Dermis microvascular lymphatic vessel endothelial cell (primary cell): ENCODE data around the gene THYN1. TPM values are rescaled to one million over a fixed set of nuclear protein-coding genes. Genes with fewer than 3 reads are reported as not detected.
"Not testable (repeated sequence)": the region's sequence is repeated elsewhere in the genome, so short reads cannot be mapped to it uniquely, and the experiment has no call there.

Experiments
- DNase-seq, 2 donors: peaks; one replicate each; pipeline versions ENCODE4 v3.0.0 to v3.0.0-alpha.2; 2010; ENCODE audit warnings: low read depth in 2 of 2
- total RNA-seq: library from RNA; depleted of rRNA; stranded (reverse); fragments of >200 nt; gene quantifications from 2 replicates; pipeline ENCODE4 v1.2.1, GENCODE V29; 2014

THYN1 gene
- total RNA-seq = 43.5 and 52.0 TPM in 2 replicates

GRCh38 chr11:134253188-134253993 lies at the start of gene THYN1, which contains the start of gene ACAD8:
Gene THYN1 (minus strand): TSS chr11:134253352. CDS start chr11:134252882, 470 bp downstream.
Gene ACAD8 (plus strand): TSS chr11:134253568. CDS start chr11:134253601, 33 bp downstream.
- DNase-seq = peak; percentile 92 to 98

GRCh38 chr11:134294664-134295063 lies 41.5 kb upstream of the THYN1 start:
- DNase-seq = no peak

- DNase-seq = no peak
Measured at GRCh38 chr11:134293119-134294113, 40.3 kb upstream of the THYN1 start.

GRCh38 chr11:134292661-134293060 lies 39.5 kb upstream of the THYN1 start:
- no peak for DNase-seq

- no peak for DNase-seq
Measured at GRCh38 chr11:134291196-134291595, 38.0 kb upstream of the THYN1 start.

- no peak for DNase-seq
Measured at GRCh38 chr11:134290646-134291045, 37.5 kb upstream of the THYN1 start.

- no peak for DNase-seq
Measured at GRCh38 chr11:134289789-134290188, 36.6 kb upstream of the THYN1 start.

- no peak for DNase-seq
Measured at GRCh38 chr11:134289167-134289566, 36.0 kb upstream of the THYN1 start.

GRCh38 chr11:134288486-134288885 lies 35.3 kb upstream of the THYN1 start:
- DNase-seq = no peak

GRCh38 chr11:134287561-134287960 lies 34.4 kb upstream of the THYN1 start:
- no peak for DNase-seq

GRCh38 chr11:134284349-134284748 lies 31.2 kb upstream of the THYN1 start:
- DNase-seq = not testable (repeated sequence)

GRCh38 chr11:134283461-134284230 lies 30.5 kb upstream of the THYN1 start:
- DNase-seq = no peak

GRCh38 chr11:134282121-134283045 lies 29.2 kb upstream of the THYN1 start:
- DNase-seq = no peak

- DNase-seq = not testable (repeated sequence)
Measured at GRCh38 chr11:134281635-134282034, 28.5 kb upstream of the THYN1 start.

- DNase-seq = no peak
Measured at GRCh38 chr11:134278356-134278755, 25.2 kb upstream of the THYN1 start.

GRCh38 chr11:134277183-134278001 lies 24.2 kb upstream of the THYN1 start:
- no peak for DNase-seq

GRCh38 chr11:134276396-134277182 lies 23.4 kb upstream of the THYN1 start:
- no peak for DNase-seq
